Measurements from ENCODE around the gene PCNX3. TPM values are rescaled to one million over a fixed set of nuclear protein-coding genes. Genes with fewer than 3 reads are reported as not detected.
"Not testable (repeated sequence)": the region's sequence is repeated elsewhere in the genome, so short reads cannot be mapped to it uniquely, and the experiment has no call there.

Gene PCNX3
- total RNA-seq, 8 experiments from 2014 or later, result 12.0 to 52.7 (median 19.5) TPM

DNA sequence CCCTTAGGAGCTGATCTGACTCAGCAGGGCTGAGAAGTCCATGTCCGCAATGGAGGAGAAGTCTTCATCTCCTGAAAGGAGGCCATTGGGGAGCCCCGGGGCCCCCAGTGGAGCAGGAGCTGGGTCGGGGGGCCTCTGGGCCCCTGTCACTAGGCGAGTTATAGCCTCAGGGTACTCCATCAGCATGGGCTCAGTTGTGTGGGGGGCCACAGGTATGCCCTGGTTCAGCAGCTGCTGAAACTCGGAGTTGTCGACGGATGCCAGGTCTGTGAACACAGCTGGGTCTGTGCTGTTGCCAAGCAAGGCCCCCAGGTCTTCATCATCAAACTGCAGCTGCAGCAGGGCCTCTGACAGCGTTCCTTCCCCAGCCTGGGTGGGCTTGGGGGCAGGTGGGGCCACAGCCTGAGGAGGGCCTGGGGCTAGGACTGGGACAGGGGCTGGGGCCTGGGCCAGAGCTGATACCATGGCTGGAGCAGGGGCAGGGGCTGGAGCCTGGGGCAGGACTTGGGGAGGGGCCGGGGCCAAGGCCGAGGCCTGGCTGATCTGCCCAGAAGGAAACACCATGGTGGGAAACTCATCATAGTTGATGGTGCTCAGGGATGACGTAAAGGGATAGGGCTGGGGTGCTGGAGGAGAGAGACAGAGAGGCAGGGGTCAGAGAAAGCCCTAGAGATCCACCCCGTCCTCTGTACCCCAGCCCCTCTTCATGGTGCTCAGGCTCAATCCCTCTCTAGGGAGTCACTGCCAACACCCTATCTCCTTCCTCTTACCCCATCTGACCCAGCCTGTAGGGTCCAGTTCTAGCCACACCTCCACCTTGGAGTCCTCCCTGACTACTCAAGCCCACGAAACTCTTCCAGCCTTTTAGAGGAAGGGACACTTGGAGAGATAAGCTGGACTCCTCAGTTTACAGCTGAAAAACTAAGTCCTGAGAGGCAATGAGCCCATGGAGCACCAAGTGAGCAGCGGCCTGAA is 39.1 kb downstream of the PCNX3 start:
- WGBS, 10 experiments, result 60 to 100% (median 100%) methylated on average over 1 to 2 of the region's 14 CpGs; no CpG with 5 or more reads in 5 of the 10 experiments
- H3K4me1 ChIP-seq (replicated peaks in 1 of 2), result peaks cover 20 to 25% of the 10 kb centered on the region in 2 donors

GRCh38 chr11:65655570-65656332 is 40.2 kb downstream of the PCNX3 start:
- no peak overlapping the region for H3K4me3 ChIP-seq
- peaks cover 17% of the 10 kb centered on the region in 2 donors for H3K4me1 ChIP-seq (replicated peaks in 1 of 2)
- no peak overlapping the region for H3K27ac ChIP-seq
- in situ Hi-C loops (cut with MboI; ENCODE audit: low pct_unique_long_range_greater_than_20kb in 2 of 9, low sequenced_read_pairs in 9 of 9, unreplicated experiment in 9 of 9), result no loop called here
- WGBS, 10 experiments, result 80 to 94% (median 93%) methylated on average over 2 to 12 of the region's 16 CpGs; no CpG with 5 or more reads in 7 of the 10 experiments
- no peak for ATAC-seq (replicated peaks in 6 of 8)

More for the DNA sequence above, 39.1 kb downstream of the PCNX3 start:
- ATAC-seq (replicated peaks in 6 of 8), result no peak
- Histone ChIP-seq H3K27ac (no peak overlapping the region), H3K4me3 (no peak overlapping the region)
- in situ Hi-C loops (cut with MboI; ENCODE audit: low pct_unique_long_range_greater_than_20kb in 2 of 9, low sequenced_read_pairs in 9 of 9, unreplicated experiment in 9 of 9), result no loop called here

DNA sequence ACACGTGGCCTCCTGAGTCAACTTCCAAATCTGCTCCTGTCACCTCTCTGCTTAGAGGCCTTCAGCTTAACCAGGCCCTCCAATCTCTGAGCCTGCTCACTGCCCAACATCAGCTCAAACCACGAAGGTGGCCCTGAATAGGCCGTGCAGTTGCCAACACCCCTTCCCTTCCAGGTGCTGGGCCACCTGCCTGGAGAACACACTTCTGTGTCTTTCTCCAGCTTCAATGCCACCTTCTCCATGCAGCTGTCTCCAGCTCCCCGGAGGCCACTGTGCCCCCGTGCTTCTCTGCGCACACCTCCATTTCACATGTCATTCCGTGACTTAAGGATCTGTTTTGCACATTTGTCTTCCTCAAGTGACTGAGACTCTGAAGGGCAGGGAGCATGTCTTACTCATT is 41.9 kb downstream of the PCNX3 start:
- H3K4me3 ChIP-seq, result no peak overlapping the region
- H3K27ac ChIP-seq, result no peak overlapping the region
- ATAC-seq (replicated peaks in 6 of 8), result no peak
- in situ Hi-C loops (cut with MboI; ENCODE audit: low pct_unique_long_range_greater_than_20kb in 2 of 9, low sequenced_read_pairs in 9 of 9, unreplicated experiment in 9 of 9), result no loop called here
- peaks cover 15 to 21% of the 10 kb centered on the region in 2 donors for H3K4me1 ChIP-seq (replicated peaks in 1 of 2)
- 60 to 100% (median 100%) methylated on average over 1 to 5 of the region's 7 CpGs; no CpG with 5 or more reads in 5 of the 10 experiments for WGBS, 10 experiments

GRCh38 chr11:65658174-65659021 is 42.8 kb downstream of the PCNX3 start:
- ATAC-seq (replicated peaks in 6 of 8), result no peak
- H3K4me1 ChIP-seq (replicated peaks in 1 of 2), result peaks cover 11 to 16% of the 10 kb centered on the region in 2 donors
- no peak overlapping the region for H3K27ac ChIP-seq
- in situ Hi-C loops (cut with MboI; ENCODE audit: low pct_unique_long_range_greater_than_20kb in 2 of 9, low sequenced_read_pairs in 9 of 9, unreplicated experiment in 9 of 9), result no loop called here
- WGBS, 10 experiments, result 76 to 100% (median 93%) methylated on average over 1 to 13 of the region's 21 CpGs; no CpG with 5 or more reads in 1 of the 10 experiments
- no peak overlapping the region for H3K4me3 ChIP-seq

DNA sequence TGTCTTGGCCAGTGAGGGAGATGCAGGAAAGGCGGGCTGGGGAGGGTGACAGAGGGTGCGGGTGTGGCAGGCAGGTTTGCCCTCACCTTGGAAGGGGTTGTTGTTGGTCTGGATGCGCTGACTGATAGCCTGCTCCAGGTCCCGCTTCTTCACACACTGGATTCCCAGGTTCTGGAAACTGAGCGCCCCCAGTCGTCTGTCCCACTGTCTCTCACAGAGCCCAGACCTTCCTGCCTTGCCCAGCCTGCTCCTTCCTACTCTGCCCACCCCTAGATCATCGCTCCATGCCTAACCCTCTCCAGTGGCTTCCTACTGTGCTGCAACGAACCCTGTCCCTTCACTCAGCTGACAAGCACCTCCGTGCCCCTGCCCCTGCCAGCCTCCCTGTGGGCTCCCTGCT is 44.5 kb downstream of the PCNX3 start:
- no peak for ATAC-seq (replicated peaks in 6 of 8)
- Histone ChIP-seq H3K27ac (no peak overlapping the region), H3K4me1 (replicated peaks in 1 of 2) (peaks cover 12 to 15% of the 10 kb centered on the region in 2 donors), H3K4me3 (no peak overlapping the region)
- WGBS, 10 experiments, result 60 to 100% (median 90%) methylated on average over 1 to 9 of the region's 9 CpGs; no CpG with 5 or more reads in 3 of the 10 experiments
- in situ Hi-C loops (cut with MboI; ENCODE audit: low pct_unique_long_range_greater_than_20kb in 2 of 9, low sequenced_read_pairs in 9 of 9, unreplicated experiment in 9 of 9), result no loop called here

GRCh38 chr11:65660908-65661307 is 45.3 kb downstream of the PCNX3 start:
- ATAC-seq (replicated peaks in 6 of 8), result not testable (repeated sequence)

DNA sequence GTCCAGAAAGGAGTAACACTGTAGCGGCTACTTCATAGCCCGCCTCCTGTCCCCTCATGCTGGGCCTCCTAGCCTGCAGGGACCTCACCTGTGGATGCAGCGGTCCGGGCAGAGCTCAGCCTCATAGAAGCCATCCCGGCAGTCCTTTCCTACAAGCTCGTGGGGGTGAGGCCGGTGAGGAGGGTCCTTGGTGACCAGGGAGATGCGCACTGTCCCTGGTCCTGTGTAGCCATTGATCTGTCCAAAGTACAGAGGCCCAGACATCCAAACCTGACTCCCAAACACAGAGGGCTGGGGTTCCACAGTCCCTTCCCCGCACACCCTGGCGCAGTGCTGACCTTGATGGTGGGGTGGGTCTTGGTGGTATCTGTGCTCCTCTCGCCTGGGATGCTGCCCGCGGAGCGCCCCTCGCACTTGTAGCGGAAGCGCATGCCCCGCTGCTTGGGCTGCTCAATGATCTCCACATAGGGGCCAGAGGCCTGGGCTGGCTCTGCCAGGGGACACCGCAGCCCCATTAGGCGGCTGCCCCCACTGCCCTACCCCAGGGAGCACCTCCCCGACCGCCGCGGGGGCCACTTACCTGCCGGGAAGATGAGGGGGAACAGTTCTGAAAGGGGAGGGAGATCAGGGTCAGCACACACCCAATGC is 46.1 kb downstream of the PCNX3 start:
- 58 to 100% (median 80%) methylated on average over 1 to 11 of the region's 25 CpGs; no CpG with 5 or more reads in 5 of the 10 experiments for WGBS, 10 experiments
- in situ Hi-C loops (cut with MboI; ENCODE audit: low pct_unique_long_range_greater_than_20kb in 2 of 9, low sequenced_read_pairs in 9 of 9, unreplicated experiment in 9 of 9), result no loop called here
- ATAC-seq (replicated peaks in 6 of 8), result no peak
- Histone ChIP-seq H3K4me3 (peak overlapping the region; percentile 80 to 93 (median 90)), H3K27ac (peak overlapping the region; percentile 73 to 84), H3K4me1 (replicated peaks in 1 of 2) (peaks cover 12 to 15% of the 10 kb centered on the region in 2 donors)

More at GRCh38 chr11:65660908-65661307, 45.3 kb downstream of the PCNX3 start:
- in situ Hi-C loops (cut with MboI; ENCODE audit: low pct_unique_long_range_greater_than_20kb in 2 of 9, low sequenced_read_pairs in 9 of 9, unreplicated experiment in 9 of 9); H3K27ac ChIP-seq; H3K4me3 ChIP-seq: not testable (repeated sequence)
- H3K4me1 ChIP-seq (replicated peaks in 1 of 2), result peaks cover 12 to 15% of the 10 kb centered on the region in 2 donors
- WGBS, 10 experiments, result 80 to 100% (median 95%) methylated on average over 1 to 4 of the region's 9 CpGs; no CpG with 5 or more reads in 2 of the 10 experiments

DNA sequence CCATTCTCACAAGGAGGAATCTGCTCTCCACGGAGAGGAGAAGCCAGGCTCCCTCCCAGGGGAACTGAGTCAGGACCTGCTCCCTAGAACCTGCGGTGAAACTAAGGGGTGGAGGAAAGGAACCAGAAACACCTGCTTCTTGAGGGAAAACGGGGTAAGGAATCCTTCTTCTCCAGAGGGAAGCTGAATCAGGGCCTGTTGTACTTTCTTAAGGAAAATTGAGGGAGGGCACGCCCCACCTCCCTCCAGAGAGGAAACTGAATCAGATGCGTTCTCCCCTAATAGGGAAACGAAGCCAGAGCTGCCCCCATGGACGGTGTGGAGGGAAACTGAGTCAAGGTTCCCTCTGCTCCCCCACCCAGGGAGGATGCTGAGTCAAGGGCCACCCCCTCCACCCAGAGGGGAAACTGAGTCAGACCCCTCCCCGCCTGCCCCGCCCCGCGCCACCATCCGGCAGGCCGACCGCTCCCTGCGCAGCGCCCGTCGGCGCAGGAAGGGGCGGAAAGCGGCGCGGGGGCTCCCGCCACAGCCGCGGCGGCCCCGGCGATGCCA is 46.7 kb downstream of the PCNX3 start:
- peak overlapping the region; percentile 73 to 84 for H3K27ac ChIP-seq

GRCh38 chr11:65662799-65663638 is 47.4 kb downstream of the PCNX3 start, which contains the start of gene RELA:
TSS of gene RELA (minus strand) at chr11:65662916. CDS start at chr11:65662832, 84 bp downstream.
- ATAC-seq (replicated peaks in 6 of 8), result peak; percentile 77 to 94 (median 91)
- in situ Hi-C loops (cut with MboI; ENCODE audit: low pct_unique_long_range_greater_than_20kb in 2 of 9, low sequenced_read_pairs in 9 of 9, unreplicated experiment in 9 of 9), result no loop called here
- 0% methylated on average over 4 to 6 of the region's 91 CpGs; no CpG with 5 or more reads in 7 of the 10 experiments for WGBS, 10 experiments
- peaks cover 12 to 15% of the 10 kb centered on the region in 2 donors for H3K4me1 ChIP-seq (replicated peaks in 1 of 2)
- peak within 1 kb of the TSS; percentile 92 to 96 for H3K27ac ChIP-seq
- peak within 1 kb of the TSS; percentile 80 to 93 (median 90) for H3K4me3 ChIP-seq

More for the DNA sequence above, 46.7 kb downstream of the PCNX3 start:
- Histone ChIP-seq H3K4me3 (peak overlapping the region; percentile 80 to 93 (median 90)), H3K4me1 (replicated peaks in 1 of 2) (peaks cover 12 to 15% of the 10 kb centered on the region in 2 donors)
- 10% methylated on average over 2 of the region's 29 CpGs; no CpG with 5 or more reads in 9 of the 10 experiments for WGBS, 10 experiments
- peak in 2 of 8 experiments; percentile 14 to 35 for ATAC-seq (replicated peaks in 6 of 8)
- in situ Hi-C loops (cut with MboI; ENCODE audit: low pct_unique_long_range_greater_than_20kb in 2 of 9, low sequenced_read_pairs in 9 of 9, unreplicated experiment in 9 of 9), result no loop called here

GRCh38 chr11:65663639-65664200 is 48.1 kb downstream of the PCNX3 start:
- Histone ChIP-seq H3K4me3 (peak overlapping the region; percentile 80 to 93 (median 90)), H3K27ac (peak overlapping the region; percentile 92 to 96), H3K4me1 (replicated peaks in 1 of 2) (peaks cover 12 to 15% of the 10 kb centered on the region in 2 donors)
- in situ Hi-C loops (cut with MboI; ENCODE audit: low pct_unique_long_range_greater_than_20kb in 2 of 9, low sequenced_read_pairs in 9 of 9, unreplicated experiment in 9 of 9), result no loop called here
- WGBS, 10 experiments, result 0 to 50% (median 11%) methylated on average over 1 to 9 of the region's 15 CpGs; no CpG with 5 or more reads in 1 of the 10 experiments
- peak; percentile 13 to 45 (median 32) for ATAC-seq (replicated peaks in 6 of 8)

Data from motor neuron (in vitro differentiated cells).